A549 (cell line): ENCODE results near the gene GYPE.
"Not testable (repeated sequence)": the region's sequence is repeated elsewhere in the genome, so short reads cannot be mapped to it uniquely, and the experiment has no call there.

Experiments used
- SMC3 ChIP-seq: fragments of >200 bp; sonication (Bioruptor Twin); formaldehyde crosslinking; IDR thresholded peaks from 3 replicates; pipeline ENCODE4 v1.6.1; 2018; ENCODE audit warnings: inconsistent platforms
- TF ChIP-seq, protein P1 (sequence below): IDR thresholded peaks from 2 replicates; pipeline ENCODE4 v1.6.1; 2012

DNA sequence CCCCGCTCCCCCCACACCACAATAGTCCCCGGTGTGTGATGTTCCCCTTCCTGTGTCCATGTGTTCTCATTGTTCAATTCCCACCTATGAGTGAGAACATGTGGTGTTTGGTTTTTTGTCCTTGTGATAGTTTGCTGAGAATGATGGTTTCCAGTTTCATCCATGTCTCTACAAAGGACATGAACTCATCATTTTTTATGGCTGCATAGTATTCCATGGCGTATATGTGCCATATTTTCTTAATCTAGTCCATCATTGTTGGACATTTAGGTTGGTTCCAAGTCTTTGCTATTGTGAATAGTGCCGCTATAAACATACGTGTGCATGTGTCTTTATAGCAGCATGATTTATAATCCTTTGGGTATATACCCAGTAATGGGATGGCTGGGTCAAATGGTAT lies 11.1 kb upstream of the GYPE start:
- TF ChIP-seq, protein P1, sequence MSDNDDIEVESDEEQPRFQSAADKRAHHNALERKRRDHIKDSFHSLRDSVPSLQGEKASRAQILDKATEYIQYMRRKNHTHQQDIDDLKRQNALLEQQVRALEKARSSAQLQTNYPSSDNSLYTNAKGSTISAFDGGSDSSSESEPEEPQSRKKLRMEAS = not testable (repeated sequence)
- TF ChIP-seq SMC3 = not testable (repeated sequence)
